ENCODE measurements around the gene MAPKBP1.

MAPKBP1 gene

GRCh38 chr15:41811432-41812195, 37.3 kb downstream of the MAPKBP1 start:
- H3K4me1 ChIP-seq (ENCODE audit: low read length): no peaks in the 10 kb centered on the region
- H3K4me2 ChIP-seq (ENCODE audit: low read depth, low read length): no peak overlapping the region
- 0 out of 2 replicates have a peak overlapping the region, but pooled peaks have one; percentile 1 for H2AFZ ChIP-seq (ENCODE audit: low read length)
- H3K9me2 ChIP-seq (replicated peaks; ENCODE audit: insufficient read depth, low read length): no peaks in the 10 kb centered on the region
- no peak overlapping the region for H3K9ac ChIP-seq (ENCODE audit: low read length)
- H3K79me2 ChIP-seq (ENCODE audit: low read length): no peaks in the 10 kb centered on the region
- no peaks in the 10 kb centered on the region for H3K27me3 ChIP-seq (replicated peaks; ENCODE audit: insufficient read depth, low read length)
- no peaks in the 10 kb centered on the region for H3K36me3 ChIP-seq (replicated peaks; ENCODE audit: insufficient read depth, low read length)
- H3F3A ChIP-seq (ENCODE audit: insufficient read depth, low read length): no peaks in the 10 kb centered on the region
- no peaks in the 10 kb centered on the region for H4K20me1 ChIP-seq (ENCODE audit: insufficient read depth, low read length)
- no peak overlapping the region for H3K4me3 ChIP-seq (ENCODE audit: low read length)
- no peak for TF ChIP-seq EZH2phosphoT487 (IDR thresholded peaks at IDR 0.05; ENCODE audit: low read length)
- peak; percentile 93 for TF ChIP-seq CTCF (IDR thresholded peaks at IDR 0.05; ENCODE audit: low read length)
- TF ChIP-seq EZH2 (optimal IDR thresholded peaks at IDR 0.05; ENCODE audit: low read depth, low read length): no peak
- no peak overlapping the region for H3K27ac ChIP-seq (ENCODE audit: low read length)
- H3K9me3 ChIP-seq (replicated peaks; ENCODE audit: insufficient read depth, low read length): no peaks in the 10 kb centered on the region
- DNase-seq: peak; percentile 63

GRCh38 chr15:41812820-41813375, 38.6 kb downstream of the MAPKBP1 start:
- H3K9me3 ChIP-seq (replicated peaks; ENCODE audit: insufficient read depth, low read length): no peaks in the 10 kb centered on the region
- H3K4me2 ChIP-seq (ENCODE audit: low read depth, low read length): no peak overlapping the region
- no peak overlapping the region for H2AFZ ChIP-seq (ENCODE audit: low read length)
- no peaks in the 10 kb centered on the region for H3K79me2 ChIP-seq (ENCODE audit: low read length)
- H3K4me1 ChIP-seq (ENCODE audit: low read length): no peaks in the 10 kb centered on the region
- TF ChIP-seq EZH2phosphoT487 (IDR thresholded peaks at IDR 0.05; ENCODE audit: low read length): no peak
- no peak for TF ChIP-seq EZH2 (optimal IDR thresholded peaks at IDR 0.05; ENCODE audit: low read depth, low read length)
- no peak for TF ChIP-seq CTCF (IDR thresholded peaks at IDR 0.05; ENCODE audit: low read length)
- DNase-seq: no peak
- no peaks in the 10 kb centered on the region for H3K27me3 ChIP-seq (replicated peaks; ENCODE audit: insufficient read depth, low read length)
- no peaks in the 10 kb centered on the region for H4K20me1 ChIP-seq (ENCODE audit: insufficient read depth, low read length)
- H3K36me3 ChIP-seq (replicated peaks; ENCODE audit: insufficient read depth, low read length): no peaks in the 10 kb centered on the region
- H3K27ac ChIP-seq (ENCODE audit: low read length): no peak overlapping the region
- H3K9ac ChIP-seq (ENCODE audit: low read length): no peak overlapping the region
- H3K4me3 ChIP-seq (ENCODE audit: low read length): no peak overlapping the region
- H3F3A ChIP-seq (ENCODE audit: insufficient read depth, low read length): no peaks in the 10 kb centered on the region
- H3K9me2 ChIP-seq (replicated peaks; ENCODE audit: insufficient read depth, low read length): no peaks in the 10 kb centered on the region

GRCh38 chr15:41813426-41813825, 39.1 kb downstream of the MAPKBP1 start:
- Histone ChIP-seq H3K4me2 (ENCODE audit: low read depth, low read length) (no peak overlapping the region), H3F3A (ENCODE audit: insufficient read depth, low read length) (no peaks in the 10 kb centered on the region), H3K27ac (ENCODE audit: low read length) (no peak overlapping the region), H3K9me2 (replicated peaks; ENCODE audit: insufficient read depth, low read length) (no peaks in the 10 kb centered on the region), H3K79me2 (ENCODE audit: low read length) (no peaks in the 10 kb centered on the region), H3K4me3 (ENCODE audit: low read length) (no peak overlapping the region), H3K27me3 (replicated peaks; ENCODE audit: insufficient read depth, low read length) (no peaks in the 10 kb centered on the region), H3K4me1 (ENCODE audit: low read length) (no peaks in the 10 kb centered on the region), H3K36me3 (replicated peaks; ENCODE audit: insufficient read depth, low read length) (no peaks in the 10 kb centered on the region), H3K9ac (ENCODE audit: low read length) (no peak overlapping the region), H4K20me1 (ENCODE audit: insufficient read depth, low read length) (no peaks in the 10 kb centered on the region), H3K9me3 (replicated peaks; ENCODE audit: insufficient read depth, low read length) (no peaks in the 10 kb centered on the region), H2AFZ (ENCODE audit: low read length) (no peak overlapping the region)
- TF ChIP-seq EZH2phosphoT487 (IDR thresholded peaks at IDR 0.05; ENCODE audit: low read length) (no peak), EZH2 (optimal IDR thresholded peaks at IDR 0.05; ENCODE audit: low read depth, low read length) (no peak), CTCF (IDR thresholded peaks at IDR 0.05; ENCODE audit: low read length) (no peak)
- no peak for DNase-seq

Data from MM.1S (cell line).